Ishikawa (cell line): ENCODE measurements around the gene AHNAK2.

Experiments
- TF ChIP-seq, protein P1 (sequence below): IDR thresholded peaks from 2 replicates; pipeline ENCODE4 v1.6.1; 2012
- TF ChIP-seq, protein P2 (sequence below): IDR thresholded peaks from 2 replicates; pipeline ENCODE4 v1.6.1; 2012; ENCODE audit warnings: low read depth, mild to moderate bottlenecking
- TF ChIP-seq, protein P3 (sequence below): IDR thresholded peaks from 2 replicates; pipeline ENCODE4 v1.6.1; 2012

DNA sequence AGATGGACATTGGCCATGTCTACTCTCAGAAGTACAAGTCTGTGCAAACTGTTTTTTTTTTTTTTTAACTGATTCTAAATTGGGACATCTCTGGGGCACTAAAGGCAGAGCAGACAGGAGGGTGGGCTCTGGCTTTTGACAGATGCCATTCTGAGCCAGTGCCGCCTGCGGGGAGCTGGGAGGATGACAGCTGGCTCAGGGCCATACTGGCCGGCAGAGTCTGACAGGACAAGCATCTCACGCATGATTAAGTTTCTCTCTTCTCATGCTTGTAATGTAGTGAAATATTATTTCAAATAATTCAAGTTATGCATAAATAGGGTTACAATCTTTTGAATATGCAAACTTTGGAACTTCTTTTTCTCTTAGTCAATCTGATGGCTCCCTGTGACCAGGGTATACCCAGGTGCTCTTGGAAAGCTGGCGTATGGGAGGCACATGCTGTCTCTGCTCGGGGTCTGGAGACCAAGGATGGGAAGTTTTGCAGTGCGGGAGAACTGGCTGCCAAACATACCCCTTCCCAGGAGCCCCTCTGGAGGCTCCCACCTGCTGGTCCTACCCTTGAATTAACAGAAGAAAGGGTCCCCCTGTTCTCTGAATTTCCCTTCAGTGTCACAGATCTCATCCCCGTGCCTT is 35.1 kb upstream of the AHNAK2 start:
- TF ChIP-seq, protein P1, sequence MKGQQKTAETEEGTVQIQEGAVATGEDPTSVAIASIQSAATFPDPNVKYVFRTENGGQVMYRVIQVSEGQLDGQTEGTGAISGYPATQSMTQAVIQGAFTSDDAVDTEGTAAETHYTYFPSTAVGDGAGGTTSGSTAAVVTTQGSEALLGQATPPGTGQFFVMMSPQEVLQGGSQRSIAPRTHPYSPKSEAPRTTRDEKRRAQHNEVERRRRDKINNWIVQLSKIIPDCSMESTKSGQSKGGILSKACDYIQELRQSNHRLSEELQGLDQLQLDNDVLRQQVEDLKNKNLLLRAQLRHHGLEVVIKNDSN: no peak
- TF ChIP-seq, protein P2, sequence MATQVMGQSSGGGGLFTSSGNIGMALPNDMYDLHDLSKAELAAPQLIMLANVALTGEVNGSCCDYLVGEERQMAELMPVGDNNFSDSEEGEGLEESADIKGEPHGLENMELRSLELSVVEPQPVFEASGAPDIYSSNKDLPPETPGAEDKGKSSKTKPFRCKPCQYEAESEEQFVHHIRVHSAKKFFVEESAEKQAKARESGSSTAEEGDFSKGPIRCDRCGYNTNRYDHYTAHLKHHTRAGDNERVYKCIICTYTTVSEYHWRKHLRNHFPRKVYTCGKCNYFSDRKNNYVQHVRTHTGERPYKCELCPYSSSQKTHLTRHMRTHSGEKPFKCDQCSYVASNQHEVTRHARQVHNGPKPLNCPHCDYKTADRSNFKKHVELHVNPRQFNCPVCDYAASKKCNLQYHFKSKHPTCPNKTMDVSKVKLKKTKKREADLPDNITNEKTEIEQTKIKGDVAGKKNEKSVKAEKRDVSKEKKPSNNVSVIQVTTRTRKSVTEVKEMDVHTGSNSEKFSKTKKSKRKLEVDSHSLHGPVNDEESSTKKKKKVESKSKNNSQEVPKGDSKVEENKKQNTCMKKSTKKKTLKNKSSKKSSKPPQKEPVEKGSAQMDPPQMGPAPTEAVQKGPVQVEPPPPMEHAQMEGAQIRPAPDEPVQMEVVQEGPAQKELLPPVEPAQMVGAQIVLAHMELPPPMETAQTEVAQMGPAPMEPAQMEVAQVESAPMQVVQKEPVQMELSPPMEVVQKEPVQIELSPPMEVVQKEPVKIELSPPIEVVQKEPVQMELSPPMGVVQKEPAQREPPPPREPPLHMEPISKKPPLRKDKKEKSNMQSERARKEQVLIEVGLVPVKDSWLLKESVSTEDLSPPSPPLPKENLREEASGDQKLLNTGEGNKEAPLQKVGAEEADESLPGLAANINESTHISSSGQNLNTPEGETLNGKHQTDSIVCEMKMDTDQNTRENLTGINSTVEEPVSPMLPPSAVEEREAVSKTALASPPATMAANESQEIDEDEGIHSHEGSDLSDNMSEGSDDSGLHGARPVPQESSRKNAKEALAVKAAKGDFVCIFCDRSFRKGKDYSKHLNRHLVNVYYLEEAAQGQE: no peak
- TF ChIP-seq, protein P3, sequence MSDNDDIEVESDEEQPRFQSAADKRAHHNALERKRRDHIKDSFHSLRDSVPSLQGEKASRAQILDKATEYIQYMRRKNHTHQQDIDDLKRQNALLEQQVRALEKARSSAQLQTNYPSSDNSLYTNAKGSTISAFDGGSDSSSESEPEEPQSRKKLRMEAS: no peak; the same call in 1 of the 2 replicates
